ENCODE measurements around the gene BTN1A1.

- TF ChIP-seq EZH2 (IDR thresholded peaks at IDR 0.05) (no peak), POLR2AphosphoS5 (IDR thresholded peaks at IDR 0.05; ENCODE audit: borderline replicate concordance, low read depth, low read length) (no peak), FOXP2 (optimal IDR thresholded peaks at IDR 0.05; ENCODE audit: control extremely low read depth, extremely low read length, insufficient read depth) (no peak)
These were observed 23.2 kb upstream of the BTN1A1 start for GRCh38 chr6:26476896-26477295.
